ENCODE measurements around the gene MYH14. TPM values are rescaled to one million over a fixed set of nuclear protein-coding genes. Genes with fewer than 3 reads are reported as not detected.

The MYH14 gene
- total and polyA plus RNA-seq, 9 of the 15 experiments (the other 6 are each of a cell fraction or from before 2014, with no cell fraction given) = 0.04 to 0.86 (median 0.19) TPM; not detected in 2

DNA sequence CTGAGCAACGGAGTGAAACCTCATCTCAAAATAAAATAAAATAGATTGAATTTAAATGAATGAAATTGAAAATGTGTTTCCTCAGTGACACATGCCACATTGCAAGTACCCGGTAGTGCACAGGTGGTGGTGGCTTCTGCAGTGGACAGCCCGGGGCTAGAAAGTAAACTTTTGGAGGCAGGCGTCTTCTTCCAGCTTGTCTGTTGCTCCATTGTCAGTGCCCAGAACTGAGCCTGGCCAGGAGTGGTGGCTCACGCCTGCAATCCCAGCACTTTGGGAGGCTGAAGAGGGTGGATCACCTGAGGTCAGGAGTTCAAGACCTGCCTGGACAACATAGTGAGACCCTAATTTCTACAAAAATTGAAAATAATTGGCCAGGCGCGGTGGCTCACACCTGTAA is 5.7 kb downstream of the MYH14 start:
- Histone ChIP-seq H3K36me3 (ENCODE audit: control insufficient read depth, insufficient read depth, low read length) (no peaks in the 10 kb centered on the region), H3K27ac (ENCODE audit: extremely low read depth, low read depth, low read length) (no peak overlapping the region), H3K9me1 (ENCODE audit: control insufficient read depth, insufficient read depth, low read length) (no peaks in the 10 kb centered on the region), H3K4me2 (ENCODE audit: insufficient read depth, low read length) (no peak overlapping the region), H2AFZ (ENCODE audit: low read depth, low read length) (no peak overlapping the region), H3K9ac (ENCODE audit: insufficient read depth in 1 of 2, low read depth in 2 of 2, low read length in 2 of 2) (no peak overlapping the region), H3K9me3 (replicated peaks; ENCODE audit: control insufficient read depth, insufficient read depth, low read depth, low read length) (no peaks in the 10 kb centered on the region), H3K79me2 (ENCODE audit: control insufficient read depth, insufficient read depth, low read length) (no peaks in the 10 kb centered on the region), H3K4me3 (no peak overlapping the region), H4K20me1 (replicated peaks; ENCODE audit: control insufficient read depth, insufficient read depth, low read length) (no peaks in the 10 kb centered on the region; the same call in 1 of the 2 replicates), H3K27me3 (ENCODE audit: control insufficient read depth in 2 of 2, insufficient read depth in 2 of 2, low read length in 2 of 2) (peaks cover 4 to 8% of the 10 kb centered on the region in 2 experiments; a peak in 1 of 5 replicates), H3K4me1 (replicated peaks in 1 of 2; ENCODE audit: control insufficient read depth in 2 of 2, insufficient read depth in 2 of 2, low read length in 2 of 2) (peaks cover 0 to 14% of the 10 kb centered on the region in 2 experiments; a peak in 2 of 5 replicates)
- TF ChIP-seq ZNF121 (CRISPR knock-in tag; conservative IDR thresholded peaks at IDR 0.05) (peak; percentile 61), NR3C1 (CRISPR knock-in tag; IDR thresholded peaks at IDR 0.05) (no peak)
- FAIRE-seq (no peak), DNase-seq (ENCODE audit: extremely low read depth in 1 of 4, low spot score in 3 of 4) (no peak), ATAC-seq (no peak)
- intact Hi-C loops (cut with micrococcal nuclease) = no loop called here
- in situ Hi-C loops (cut with MboI) = no loop called here
- no TSS peak for BruUV-seq (replicated peaks)
- ChIA-PET POLR2A (interaction anchor here (0.9 kb wide), 1 partner anchor 13 kb away, joined by 4 read pairs; no protein-coding TSS in a partner anchor), CTCF (ENCODE audit: low intra/inter-chr PET ratio) (no interaction called here)
- 21% methylated on average over 7 of the region's 7 CpGs for WGBS (ENCODE audit: insufficient coverage, low coverage, missing lambda C conversion rate)

DNA sequence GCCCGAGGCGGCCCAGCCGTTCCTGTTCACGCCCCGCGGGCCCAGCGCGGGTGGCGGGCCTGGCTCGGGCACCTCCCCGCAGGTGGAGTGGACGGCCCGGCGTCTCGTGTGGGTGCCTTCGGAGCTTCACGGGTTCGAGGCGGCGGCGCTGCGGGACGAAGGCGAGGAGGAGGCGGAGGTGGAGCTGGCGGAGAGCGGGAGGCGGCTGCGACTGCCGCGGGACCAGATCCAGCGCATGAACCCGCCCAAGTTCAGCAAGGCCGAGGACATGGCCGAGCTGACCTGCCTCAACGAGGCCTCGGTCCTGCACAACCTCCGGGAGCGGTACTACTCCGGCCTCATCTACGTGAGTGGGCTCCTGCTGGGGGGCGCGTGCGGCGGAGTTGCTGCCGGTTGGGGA is 7.0 kb downstream of the MYH14 start:
- Histone ChIP-seq H3K4me1 (replicated peaks in 1 of 2; ENCODE audit: control insufficient read depth in 2 of 2, insufficient read depth in 2 of 2, low read length in 2 of 2) (peaks cover 0 to 15% of the 10 kb centered on the region in 2 experiments; a peak in 2 of 5 replicates), H3K9me3 (replicated peaks; ENCODE audit: control insufficient read depth, insufficient read depth, low read depth, low read length) (no peaks in the 10 kb centered on the region), H3K9me1 (ENCODE audit: control insufficient read depth, insufficient read depth, low read length) (no peaks in the 10 kb centered on the region), H3K36me3 (ENCODE audit: control insufficient read depth, insufficient read depth, low read length) (no peaks in the 10 kb centered on the region), H3K4me2 (ENCODE audit: insufficient read depth, low read length) (no peak overlapping the region), H4K20me1 (replicated peaks; ENCODE audit: control insufficient read depth, insufficient read depth, low read length) (no peaks in the 10 kb centered on the region; the same call in 1 of the 2 replicates), H3K79me2 (ENCODE audit: control insufficient read depth, insufficient read depth, low read length) (no peaks in the 10 kb centered on the region), H3K9ac (ENCODE audit: insufficient read depth in 1 of 2, low read depth in 2 of 2, low read length in 2 of 2) (no peak overlapping the region), H2AFZ (ENCODE audit: low read depth, low read length) (no peak overlapping the region), H3K27ac (ENCODE audit: extremely low read depth, low read depth, low read length) (no peak overlapping the region), H3K27me3 (ENCODE audit: control insufficient read depth in 2 of 2, insufficient read depth in 2 of 2, low read length in 2 of 2) (peaks cover 0 to 8% of the 10 kb centered on the region in 2 experiments; a peak in 1 of 5 replicates), H3K4me3 (no peak overlapping the region)
- no peak for DNase-seq (ENCODE audit: extremely low read depth in 1 of 4, low spot score in 3 of 4)
- in situ Hi-C loops (cut with MboI) = no loop called here
- BruUV-seq (replicated peaks) = no TSS peak
- POLR2A ChIA-PET = interaction anchor here (0.6 kb wide), 1 partner anchor 43 kb away, joined by 3 read pairs; no protein-coding TSS in a partner anchor
- no peak for FAIRE-seq
- TF ChIP-seq, protein P1, sequence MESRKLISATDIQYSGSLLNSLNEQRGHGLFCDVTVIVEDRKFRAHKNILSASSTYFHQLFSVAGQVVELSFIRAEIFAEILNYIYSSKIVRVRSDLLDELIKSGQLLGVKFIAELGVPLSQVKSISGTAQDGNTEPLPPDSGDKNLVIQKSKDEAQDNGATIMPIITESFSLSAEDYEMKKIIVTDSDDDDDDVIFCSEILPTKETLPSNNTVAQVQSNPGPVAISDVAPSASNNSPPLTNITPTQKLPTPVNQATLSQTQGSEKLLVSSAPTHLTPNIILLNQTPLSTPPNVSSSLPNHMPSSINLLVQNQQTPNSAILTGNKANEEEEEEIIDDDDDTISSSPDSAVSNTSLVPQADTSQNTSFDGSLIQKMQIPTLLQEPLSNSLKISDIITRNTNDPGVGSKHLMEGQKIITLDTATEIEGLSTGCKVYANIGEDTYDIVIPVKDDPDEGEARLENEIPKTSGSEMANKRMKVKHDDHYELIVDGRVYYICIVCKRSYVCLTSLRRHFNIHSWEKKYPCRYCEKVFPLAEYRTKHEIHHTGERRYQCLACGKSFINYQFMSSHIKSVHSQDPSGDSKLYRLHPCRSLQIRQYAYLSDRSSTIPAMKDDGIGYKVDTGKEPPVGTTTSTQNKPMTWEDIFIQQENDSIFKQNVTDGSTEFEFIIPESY (CRISPR knock-in tag; IDR thresholded peaks at IDR 0.05) = peak; percentile 57
- TF ChIP-seq, protein P2, sequence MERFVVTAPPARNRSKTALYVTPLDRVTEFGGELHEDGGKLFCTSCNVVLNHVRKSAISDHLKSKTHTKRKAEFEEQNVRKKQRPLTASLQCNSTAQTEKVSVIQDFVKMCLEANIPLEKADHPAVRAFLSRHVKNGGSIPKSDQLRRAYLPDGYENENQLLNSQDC (CRISPR knock-in tag; IDR thresholded peaks at IDR 0.05) = no peak
- TF ChIP-seq, protein P3, sequence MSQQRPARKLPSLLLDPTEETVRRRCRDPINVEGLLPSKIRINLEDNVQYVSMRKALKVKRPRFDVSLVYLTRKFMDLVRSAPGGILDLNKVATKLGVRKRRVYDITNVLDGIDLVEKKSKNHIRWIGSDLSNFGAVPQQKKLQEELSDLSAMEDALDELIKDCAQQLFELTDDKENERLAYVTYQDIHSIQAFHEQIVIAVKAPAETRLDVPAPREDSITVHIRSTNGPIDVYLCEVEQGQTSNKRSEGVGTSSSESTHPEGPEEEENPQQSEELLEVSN (IDR thresholded peaks at IDR 0.05; ENCODE audit: borderline replicate concordance in 1 of 2, extremely low read depth in 1 of 2, insufficient read depth in 1 of 2, insufficient read length in 1 of 2, low read depth in 1 of 2, low read length in 1 of 2, poor library complexity in 1 of 2, severe bottlenecking in 1 of 2) = no peak
- TF ChIP-seq ZNF23 (CRISPR knock-in tag; IDR thresholded peaks at IDR 0.05) = no peak
- no peak for TF ChIP-seq SMARCC2 (IDR thresholded peaks at IDR 0.05; ENCODE audit: low read depth)
- no peak for TF ChIP-seq FOXA3 (CRISPR knock-in tag; conservative IDR thresholded peaks at IDR 0.05 in 1 of 2, IDR thresholded peaks at IDR 0.05 in 1 of 2)
- no peak for TF ChIP-seq MCM5 (IDR thresholded peaks at IDR 0.05; ENCODE audit: low read depth)
- ATAC-seq = no peak
- intact Hi-C loops (cut with micrococcal nuclease) = no loop called here
- 61% methylated on average over 30 of the region's 46 CpGs for WGBS (ENCODE audit: insufficient coverage, low coverage, missing lambda C conversion rate)
- CTCF ChIA-PET (ENCODE audit: low intra/inter-chr PET ratio) = interaction anchor here (0.5 kb wide), 1 partner anchor 323 kb away, joined by 4 read pairs; no protein-coding TSS in a partner anchor

Data from K562 (cell line).